Measurements from ENCODE around the gene MAP4K4.

Gene MAP4K4

DNA sequence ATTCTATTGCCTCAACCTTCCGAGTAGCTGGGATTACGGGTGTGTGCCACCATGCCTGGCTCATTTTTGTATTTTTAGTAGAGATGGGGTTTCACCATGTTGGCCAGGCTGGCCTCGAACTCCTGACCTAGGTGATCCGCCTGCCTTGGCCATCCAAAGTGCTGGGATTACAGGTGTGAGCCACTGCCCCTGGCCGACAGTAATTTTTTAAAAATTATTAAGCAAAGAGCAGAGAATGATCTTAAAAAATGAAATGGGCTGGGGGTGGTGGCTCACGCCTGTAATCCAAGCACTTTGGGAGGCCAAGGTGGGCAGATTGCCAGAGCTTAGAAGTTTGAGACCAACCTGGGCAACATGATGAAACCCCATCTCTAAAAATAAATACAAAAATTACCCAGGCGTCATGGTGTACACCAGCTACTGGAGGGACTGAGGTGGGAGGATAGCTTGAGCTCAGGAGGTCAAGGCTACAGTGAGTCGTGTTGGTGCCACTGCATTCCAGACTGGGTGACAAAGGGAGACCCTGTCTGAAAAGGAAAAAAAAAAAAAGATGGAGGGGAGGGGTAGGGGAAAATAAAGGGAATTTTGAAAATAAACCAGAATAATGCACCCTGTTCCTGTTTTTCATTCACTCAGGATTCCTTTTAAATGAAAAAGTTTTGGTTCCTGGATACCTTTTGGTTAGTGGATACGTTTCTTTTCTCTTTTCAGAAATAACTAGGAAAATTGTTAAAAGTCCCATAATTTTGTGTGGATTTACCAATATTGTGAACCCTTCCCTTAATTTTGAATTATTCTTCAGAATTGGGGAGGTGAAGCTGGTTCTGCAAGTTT, 33.9 kb downstream of the MAP4K4 start:
- H3K9me3 ChIP-seq (ENCODE audit: insufficient read depth, low read length, severe bottlenecking) = no peaks in the 10 kb centered on the region
- H3K4me2 ChIP-seq (ENCODE audit: insufficient read depth, low read length) = no peak overlapping the region
- no peak overlapping the region for H2AFZ ChIP-seq (ENCODE audit: low read depth, low read length)
- no peaks in the 10 kb centered on the region for H3K27me3 ChIP-seq (ENCODE audit: insufficient read depth, low read length, poor library complexity)
- peaks cover 5% of the 10 kb centered on the region; the same call in 1 of the 2 replicates for H3K36me3 ChIP-seq (ENCODE audit: insufficient read depth, low read length)
- H3K79me2 ChIP-seq (ENCODE audit: insufficient read depth, low read length) = peaks cover 100% of the 10 kb centered on the region
- H3K9ac ChIP-seq (ENCODE audit: low read depth, low read length) = no peak overlapping the region
- H3K4me1 ChIP-seq (ENCODE audit: insufficient read depth, low read length) = 0 out of 2 replicates have a peak, but pooled peaks cover 4% of the 10 kb centered on the region
- DNase-seq = no peak
- peaks cover 94% of the 10 kb centered on the region for H4K20me1 ChIP-seq (ENCODE audit: insufficient read depth, low read length)
- no peak overlapping the region for H3K4me3 ChIP-seq (ENCODE audit: low read depth in 1 of 2, low read length in 2 of 2)
- TF ChIP-seq, protein P1, sequence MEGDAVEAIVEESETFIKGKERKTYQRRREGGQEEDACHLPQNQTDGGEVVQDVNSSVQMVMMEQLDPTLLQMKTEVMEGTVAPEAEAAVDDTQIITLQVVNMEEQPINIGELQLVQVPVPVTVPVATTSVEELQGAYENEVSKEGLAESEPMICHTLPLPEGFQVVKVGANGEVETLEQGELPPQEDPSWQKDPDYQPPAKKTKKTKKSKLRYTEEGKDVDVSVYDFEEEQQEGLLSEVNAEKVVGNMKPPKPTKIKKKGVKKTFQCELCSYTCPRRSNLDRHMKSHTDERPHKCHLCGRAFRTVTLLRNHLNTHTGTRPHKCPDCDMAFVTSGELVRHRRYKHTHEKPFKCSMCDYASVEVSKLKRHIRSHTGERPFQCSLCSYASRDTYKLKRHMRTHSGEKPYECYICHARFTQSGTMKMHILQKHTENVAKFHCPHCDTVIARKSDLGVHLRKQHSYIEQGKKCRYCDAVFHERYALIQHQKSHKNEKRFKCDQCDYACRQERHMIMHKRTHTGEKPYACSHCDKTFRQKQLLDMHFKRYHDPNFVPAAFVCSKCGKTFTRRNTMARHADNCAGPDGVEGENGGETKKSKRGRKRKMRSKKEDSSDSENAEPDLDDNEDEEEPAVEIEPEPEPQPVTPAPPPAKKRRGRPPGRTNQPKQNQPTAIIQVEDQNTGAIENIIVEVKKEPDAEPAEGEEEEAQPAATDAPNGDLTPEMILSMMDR (IDR thresholded peaks at IDR 0.05; ENCODE audit: borderline replicate concordance, extremely low read depth, low read length, poor library complexity, severe bottlenecking) = no peak
- no peak for TF ChIP-seq EZH2 (IDR thresholded peaks at IDR 0.05; ENCODE audit: borderline replicate concordance, low read depth, low read length, severe bottlenecking)
- ATAC-seq (ENCODE audit: insufficient read depth, low read depth) = no peak
- no peak overlapping the region for H3K27ac ChIP-seq (ENCODE audit: low read length)

DNA sequence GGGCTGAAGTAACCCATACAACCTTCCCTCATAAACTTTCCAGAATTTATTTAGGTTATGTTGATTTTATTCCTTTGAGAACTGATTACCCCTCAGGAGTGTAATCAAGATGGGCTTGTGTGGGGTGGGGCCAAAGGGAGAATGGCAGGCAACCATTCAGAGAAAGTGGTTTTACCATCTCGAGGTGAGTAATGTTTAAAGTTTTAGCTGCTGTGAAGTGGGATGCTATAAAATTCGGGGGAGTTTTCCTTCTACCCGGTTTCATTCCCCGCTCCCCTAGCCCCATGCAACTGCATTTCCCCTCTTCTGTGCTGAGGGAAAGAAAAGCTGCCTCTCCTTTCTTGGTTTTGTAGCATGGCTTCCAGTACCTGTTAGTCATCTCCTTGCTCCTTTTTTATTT, 34.7 kb downstream of the MAP4K4 start:
- H3K4me3 ChIP-seq (ENCODE audit: low read depth in 1 of 2, low read length in 2 of 2) = no peak overlapping the region
- no peaks in the 10 kb centered on the region for H3K9me3 ChIP-seq (ENCODE audit: insufficient read depth, low read length, severe bottlenecking)
- TF ChIP-seq EZH2 (IDR thresholded peaks at IDR 0.05; ENCODE audit: borderline replicate concordance, low read depth, low read length, severe bottlenecking) = no peak
- TF ChIP-seq, protein P1 (IDR thresholded peaks at IDR 0.05; ENCODE audit: borderline replicate concordance, extremely low read depth, low read length, poor library complexity, severe bottlenecking) = no peak
- no peak overlapping the region for H3K4me2 ChIP-seq (ENCODE audit: insufficient read depth, low read length)
- DNase-seq = no peak
- H3K36me3 ChIP-seq (ENCODE audit: insufficient read depth, low read length) = peaks cover 5% of the 10 kb centered on the region; the same call in 1 of the 2 replicates
- H4K20me1 ChIP-seq (ENCODE audit: insufficient read depth, low read length) = peaks cover 93% of the 10 kb centered on the region
- H3K4me1 ChIP-seq (ENCODE audit: insufficient read depth, low read length) = 0 out of 2 replicates have a peak, but pooled peaks cover 4% of the 10 kb centered on the region
- peaks cover 100% of the 10 kb centered on the region for H3K79me2 ChIP-seq (ENCODE audit: insufficient read depth, low read length)
- H3K9ac ChIP-seq (ENCODE audit: low read depth, low read length) = no peak overlapping the region
- no peaks in the 10 kb centered on the region for H3K27me3 ChIP-seq (ENCODE audit: insufficient read depth, low read length, poor library complexity)
- H3K27ac ChIP-seq (ENCODE audit: low read length) = no peak overlapping the region
- ATAC-seq (ENCODE audit: insufficient read depth, low read depth) = no peak
- H2AFZ ChIP-seq (ENCODE audit: low read depth, low read length) = no peak overlapping the region

GRCh38 chr2:101732773-101733256, 35.3 kb downstream of the MAP4K4 start:
- H2AFZ ChIP-seq (ENCODE audit: low read depth, low read length) = no peak overlapping the region
- no peaks in the 10 kb centered on the region for H3K9me3 ChIP-seq (ENCODE audit: insufficient read depth, low read length, severe bottlenecking)
- no peak overlapping the region for H3K27ac ChIP-seq (ENCODE audit: low read length)
- H3K27me3 ChIP-seq (ENCODE audit: insufficient read depth, low read length, poor library complexity) = no peaks in the 10 kb centered on the region
- H3K4me2 ChIP-seq (ENCODE audit: insufficient read depth, low read length) = no peak overlapping the region
- H3K79me2 ChIP-seq (ENCODE audit: insufficient read depth, low read length) = peaks cover 99% of the 10 kb centered on the region
- H3K4me1 ChIP-seq (ENCODE audit: insufficient read depth, low read length) = 0 out of 2 replicates have a peak, but pooled peaks cover 4% of the 10 kb centered on the region
- H3K36me3 ChIP-seq (ENCODE audit: insufficient read depth, low read length) = peaks cover 5% of the 10 kb centered on the region; the same call in 1 of the 2 replicates
- TF ChIP-seq, protein P1 (IDR thresholded peaks at IDR 0.05; ENCODE audit: borderline replicate concordance, extremely low read depth, low read length, poor library complexity, severe bottlenecking) = no peak
- no peak for TF ChIP-seq EZH2 (IDR thresholded peaks at IDR 0.05; ENCODE audit: borderline replicate concordance, low read depth, low read length, severe bottlenecking)
- DNase-seq = no peak
- no peak overlapping the region for H3K9ac ChIP-seq (ENCODE audit: low read depth, low read length)
- no peak overlapping the region for H3K4me3 ChIP-seq (ENCODE audit: low read depth in 1 of 2, low read length in 2 of 2)
- ATAC-seq (ENCODE audit: insufficient read depth, low read depth) = no peak
- H4K20me1 ChIP-seq (ENCODE audit: insufficient read depth, low read length) = peaks cover 92% of the 10 kb centered on the region

Measured in DND-41 (cell line).